Transverse colon (tissue), 3 donors: ENCODE measurements around the gene SSBP4.

ENCODE experiments used
- CTCF ChIP-seq, 5 experiments: fragments of 200-600 bp in 3 of 5; fragments of 450-650 bp in 2 of 5; sonication (generic) in 3 of 5; IDR thresholded peaks; 1 replicate in 2 of 5; 2 replicates in 3 of 5; pipeline ENCODE4 v1.5.1; 2016 to 2017; ENCODE audit warnings: antibody characterized with exemption in 5 of 5, inconsistent platforms in 3 of 5, mild to moderate bottlenecking in 2 of 5, moderate library complexity in 1 of 5
- EP300 ChIP-seq: sonication (generic); formaldehyde crosslinking; IDR thresholded peaks from one replicate; pipeline ENCODE4 v1.6.1; 2017; ENCODE audit warnings: antibody characterized with exemption, low read depth

DNA sequence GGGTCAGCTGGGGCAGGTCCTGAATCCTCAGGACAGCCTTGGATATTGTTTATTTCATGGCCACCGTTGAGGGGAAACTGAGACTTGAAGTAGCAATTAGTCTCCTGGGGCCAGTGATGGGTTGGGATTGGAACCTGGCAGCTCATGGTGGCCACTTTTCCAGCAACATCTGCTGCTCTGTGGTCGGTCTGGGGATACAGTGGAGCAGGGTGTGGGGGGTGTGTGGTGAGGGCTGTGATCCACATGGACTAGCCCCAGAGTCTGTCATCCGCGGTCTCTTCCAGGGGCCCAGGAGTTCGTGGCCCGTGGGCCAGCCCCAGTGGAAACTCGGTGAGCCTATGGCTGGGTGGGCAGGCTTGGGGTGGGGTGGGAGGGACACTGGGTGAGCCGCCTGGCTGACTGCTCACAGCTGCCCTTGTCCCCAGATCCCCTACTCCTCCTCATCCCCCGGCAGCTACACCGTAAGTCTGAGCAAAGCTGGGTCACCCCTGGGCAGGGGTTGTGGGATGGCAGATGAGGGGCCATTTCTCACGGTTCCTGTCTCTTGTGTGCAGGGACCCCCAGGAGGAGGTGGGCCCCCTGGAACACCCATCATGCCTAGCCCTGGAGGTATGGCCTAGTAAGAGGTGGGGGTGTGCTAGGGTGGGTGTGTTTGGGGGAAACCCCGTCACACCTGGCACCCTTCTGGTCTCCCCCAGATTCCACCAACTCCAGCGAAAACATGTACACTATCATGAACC is 13.2 kb downstream of the SSBP4 start:
- TF ChIP-seq CTCF (IDR thresholded peaks at IDR 0.05) (no peak), EP300 (no peak)
